WTC11 (cell line): ENCODE results near the gene SRRM2. TPM values are rescaled to one million over a fixed set of nuclear protein-coding genes. Genes with fewer than 3 reads are reported as not detected.

Experiments used
- ATAC-seq: fragments of 200-7000 bp; cut with Tn5 transposase; 2 replicates; pipeline ENCODE4 v1.10.0; 2021; ENCODE audit warnings: mild to moderate bottlenecking, moderate library complexity
- CTCF ChIA-PET: fragments of 300-600 bp; sonication (Branson Sonifier 250); formaldehyde crosslinking; loops from one replicate; lab custom pipeline; 2021; ENCODE audit warnings: antibody characterized with exemption; lab: Charles Lee
- POLR2A ChIA-PET: fragments of 350-600 bp; sonication (Branson Sonifier 250); formaldehyde crosslinking; loops from one replicate; lab custom pipeline; 2021; ENCODE audit warnings: antibody characterized with exemption; lab: Charles Lee
- DNase-seq: peaks from one replicate; pipeline ENCODE4 v3.0.0; 2021; ENCODE audit warnings: low spot score
- H3K27ac Mint-ChIP-seq: 2 replicates; pipeline ENCODE4 v1.8.0; 2021; ENCODE audit warnings: mixed read lengths
- H3K27me3 Mint-ChIP-seq: 2 replicates; pipeline ENCODE4 v1.8.0; 2021; ENCODE audit warnings: low read depth, mild to moderate bottlenecking, moderate library complexity, mixed read lengths
- H3K36me3 Mint-ChIP-seq: 2 replicates; pipeline ENCODE4 v1.8.0; 2021; ENCODE audit warnings: mixed read lengths
- H3K4me1 Mint-ChIP-seq: 2 replicates; pipeline ENCODE4 v1.8.0; 2022; ENCODE audit warnings: mixed read lengths
- H3K4me3 Mint-ChIP-seq: 2 replicates; pipeline ENCODE4 v1.8.0; 2021; ENCODE audit warnings: mild to moderate bottlenecking, moderate library complexity, mixed read lengths
- H3K9me3 Mint-ChIP-seq: 2 replicates; pipeline ENCODE4 v1.8.0; 2021; ENCODE audit warnings: mixed read lengths
- ARID4B ChIP-seq: sonication (generic); formaldehyde crosslinking; IDR thresholded peaks from 2 replicates; pipeline ENCODE4 v1.8.0; 2023; ENCODE audit warnings: missing genetic modification reagents, mild to moderate bottlenecking, borderline replicate concordance
- IRF2 ChIP-seq: sonication (generic); formaldehyde crosslinking; IDR thresholded peaks from 2 replicates; pipeline ENCODE4 v1.8.0; 2022; ENCODE audit warnings: low read depth, missing genetic modification reagents, borderline replicate concordance
- KAT7 ChIP-seq: sonication (generic); formaldehyde crosslinking; IDR thresholded peaks from 2 replicates; pipeline ENCODE4 v1.8.1; 2023; ENCODE audit warnings: missing genetic modification reagents, mild to moderate bottlenecking, borderline replicate concordance
- MYBL2 ChIP-seq: sonication (generic); formaldehyde crosslinking; IDR thresholded peaks from 2 replicates; pipeline ENCODE4 v1.8.1; 2023; ENCODE audit warnings: mild to moderate bottlenecking, moderate library complexity, missing genetic modification reagents
- NFATC4 ChIP-seq: fragments of 250-450 bp; sonication (Bioruptor Pico); IDR thresholded peaks from 2 replicates; pipeline ENCODE4 v1.9.0; 2021; ENCODE audit warnings: mild to moderate bottlenecking
- NR2C2 ChIP-seq: sonication (generic); formaldehyde crosslinking; IDR thresholded peaks from 2 replicates; pipeline ENCODE4 v1.8.0; 2022; ENCODE audit warnings: mild to moderate bottlenecking, missing genetic modification reagents
- RELA ChIP-seq: sonication (generic); formaldehyde crosslinking; IDR thresholded peaks from 2 replicates; pipeline ENCODE4 v1.8.1; 2022; ENCODE audit warnings: missing genetic modification reagents, mild to moderate bottlenecking, borderline replicate concordance
- STAT6 ChIP-seq: sonication (generic); formaldehyde crosslinking; conservative IDR thresholded peaks from 2 replicates; pipeline ENCODE4 v1.8.1; 2023; ENCODE audit warnings: mild to moderate bottlenecking, low read depth, missing genetic modification reagents, moderate library complexity
- TEAD1 ChIP-seq: sonication (generic); formaldehyde crosslinking; IDR thresholded peaks from 2 replicates; pipeline ENCODE4 v1.8.0; 2022; ENCODE audit warnings: mild to moderate bottlenecking, missing genetic modification reagents
- ZNF219 ChIP-seq: sonication (generic); formaldehyde crosslinking; IDR thresholded peaks from 2 replicates; pipeline ENCODE4 v1.8.0; 2023; ENCODE audit warnings: missing genetic modification reagents, mild to moderate bottlenecking, borderline replicate concordance
- ZNF232 ChIP-seq: sonication (generic); formaldehyde crosslinking; IDR thresholded peaks from 2 replicates; pipeline ENCODE4 v1.8.0; 2022; ENCODE audit warnings: mild to moderate bottlenecking, missing genetic modification reagents
- ZNF281 ChIP-seq: sonication (generic); formaldehyde crosslinking; IDR thresholded peaks from 2 replicates; pipeline ENCODE4 v1.8.0; 2023; ENCODE audit warnings: mild to moderate bottlenecking, missing genetic modification reagents
- ZNF396 ChIP-seq: fragments of 250-450 bp; sonication (Bioruptor Pico); IDR thresholded peaks from 2 replicates; pipeline ENCODE4 v1.8.0; 2021; ENCODE audit warnings: mild to moderate bottlenecking, moderate library complexity, borderline replicate concordance
- total RNA-seq: library from RNA; stranded (reverse); gene quantifications from 3 replicates; pipeline ENCODE4 v1.2.3, GENCODE V29; 2021

Gene SRRM2
- total RNA-seq, 1 experiment from 2014 or later: 823 TPM

- Mint-ChIP-seq H3K4me3 (peak overlapping the region; percentile 93), H3K27me3 (no peaks in the 10 kb centered on the region), H3K9me3 (no peaks in the 10 kb centered on the region), H3K4me1 (peaks cover 21% of the 10 kb centered on the region), H3K36me3 (peaks cover 31% of the 10 kb centered on the region), H3K27ac (no peak overlapping the region)
- ChIA-PET CTCF (interaction anchor here (0.8 to 1.4 kb wide), 2 partner anchors 41 to 67 kb away, joined by 3 to 4 read pairs; partner anchors contain the start of gene PRSS21), POLR2A (no interaction called here)
- ATAC-seq (no peak), DNase-seq (no peak)
- TF ChIP-seq NFATC4 (CRISPR knock-in tag) (no peak), STAT6 (no peak), MYBL2 (CRISPR knock-in tag) (no peak), ZNF219 (no peak), IRF2 (CRISPR knock-in tag) (no peak), ZNF281 (CRISPR knock-in tag) (no peak), RELA (CRISPR knock-in tag) (no peak), NR2C2 (no peak)
Measured at GRCh38 chr16:2775131-2775716, 22.8 kb downstream of the SRRM2 start.

- H3K4me1 Mint-ChIP-seq: peaks cover 23% of the 10 kb centered on the region
- ChIA-PET CTCF (interaction anchor here (0.6 to 1.4 kb wide), 3 partner anchors 41 to 148 kb away, joined by 3 to 4 read pairs (median 3); partner anchors contain the start of gene PRSS21), POLR2A (no interaction called here)
- peaks cover 24% of the 10 kb centered on the region for H3K36me3 Mint-ChIP-seq
- H3K9me3 Mint-ChIP-seq: no peaks in the 10 kb centered on the region
- no peaks in the 10 kb centered on the region for H3K27me3 Mint-ChIP-seq
- H3K27ac Mint-ChIP-seq: peak overlapping the region; percentile 96
- DNase-seq: no peak
- 0 out of 2 replicates have a peak, but pooled peaks have one; percentile 12 for TF ChIP-seq TEAD1 (CRISPR knock-in tag)
- TF ChIP-seq ZNF232 (CRISPR knock-in tag): no peak
- ATAC-seq: no peak
- H3K4me3 Mint-ChIP-seq: peak overlapping the region; percentile 93
Measured at GRCh38 chr16:2775765-2776499, 23.5 kb downstream of the SRRM2 start.

- POLR2A ChIA-PET: interaction anchor here (1.0 kb wide), 1 partner anchor 106 kb away, joined by 3 read pairs; no protein-coding TSS in a partner anchor
- Mint-ChIP-seq H3K4me3 (peak overlapping the region; percentile 93), H3K36me3 (peaks cover 17% of the 10 kb centered on the region; the same call in 1 of the 2 replicates), H3K27me3 (no peaks in the 10 kb centered on the region), H3K27ac (peak overlapping the region; percentile 96), H3K4me1 (peaks cover 23% of the 10 kb centered on the region), H3K9me3 (no peaks in the 10 kb centered on the region)
- TF ChIP-seq TEAD1 (CRISPR knock-in tag) (0 out of 2 replicates have a peak, but pooled peaks have one; percentile 5), ZNF396 (CRISPR knock-in tag) (no peak), ARID4B (0 out of 2 replicates have a peak, but pooled peaks have one; percentile 26), KAT7 (CRISPR knock-in tag) (0 out of 2 replicates have a peak, but pooled peaks have one; percentile 13)
- peak; percentile 37 for DNase-seq
- CTCF ChIA-PET: interaction anchor here (1.4 to 2.0 kb wide), 2 partner anchors 40 to 151 kb away, joined by 4 to 5 read pairs; partner anchors contain the start of gene PRSS21
- 0 out of 2 replicates have a peak, but pooled peaks have one; percentile 2 for ATAC-seq
Measured at GRCh38 chr16:2776500-2777139, 24.2 kb downstream of the SRRM2 start.
